ENCODE measurements around the gene PGA3.
"Not testable (repeated sequence)": the region's sequence is repeated elsewhere in the genome, so short reads cannot be mapped to it uniquely, and the experiment has no call there.

The PGA3 gene

GRCh38 chr11:61210629-61211028 lies 7.3 kb downstream of the PGA3 start:
- DNase-seq (ENCODE audit: low spot score) = not testable (repeated sequence)

GRCh38 chr11:61211327-61211952 lies 8.1 kb downstream of the PGA3 start:
- not testable (repeated sequence) for DNase-seq (ENCODE audit: low spot score)

DNA sequence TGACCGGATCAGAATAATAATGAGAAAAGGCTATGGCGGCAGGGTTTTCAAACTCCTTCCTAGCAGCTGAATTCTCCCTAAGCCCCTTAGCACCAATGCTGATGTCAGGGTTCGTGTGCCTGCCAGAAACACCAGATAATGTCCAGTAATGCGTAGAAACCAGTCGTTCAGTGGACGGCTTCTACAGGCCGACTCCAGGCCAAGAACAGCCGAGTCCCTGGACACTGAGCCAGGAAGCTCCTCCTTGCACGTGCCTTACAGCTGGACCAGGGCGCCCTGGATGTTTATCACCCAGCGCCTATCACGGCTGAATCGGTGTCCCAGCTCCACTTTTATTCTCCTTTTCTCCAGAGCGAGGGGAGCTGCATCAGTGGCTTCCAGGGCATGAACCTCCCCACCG lies 8.9 kb downstream of the PGA3 start:
- not testable (repeated sequence) for DNase-seq (ENCODE audit: low spot score)

- DNase-seq (ENCODE audit: low spot score) = not testable (repeated sequence)
Observed at GRCh38 chr11:61213711-61214324, 10.5 kb downstream of the PGA3 start.

DNA sequence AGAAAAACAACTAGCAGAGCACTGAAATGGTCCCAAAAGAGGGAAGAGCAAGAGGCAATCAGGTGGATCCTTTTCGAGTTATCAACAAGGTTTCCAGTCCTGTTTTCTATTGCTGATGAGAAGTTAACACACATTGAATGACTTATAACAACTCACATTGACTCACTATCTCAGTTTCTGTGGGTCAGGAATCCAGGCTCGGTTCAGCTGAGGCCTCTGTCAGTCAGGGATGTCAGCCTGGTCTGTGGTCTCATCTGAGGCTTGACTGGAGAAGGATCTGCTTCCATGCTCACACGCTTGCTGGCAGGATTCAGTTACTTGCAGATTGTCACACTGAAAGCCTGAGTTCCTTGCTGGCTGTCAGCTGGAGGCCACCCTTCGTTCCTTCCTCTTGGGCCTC lies 15.0 kb downstream of the PGA3 start:
- DNase-seq (ENCODE audit: low spot score) = not testable (repeated sequence)

GRCh38 chr11:61219016-61219415 lies 15.7 kb downstream of the PGA3 start:
- not testable (repeated sequence) for DNase-seq (ENCODE audit: low spot score)

GRCh38 chr11:61222047-61222446 lies 18.7 kb downstream of the PGA3 start, which contains the start of gene PGA4:
TSS of gene PGA4 (plus strand) at chr11:61222347. CDS start at chr11:61222401, 54 bp downstream.
- not testable (repeated sequence) for DNase-seq (ENCODE audit: low spot score)

GRCh38 chr11:61222692-61223091 lies 19.4 kb downstream of the PGA3 start:
- not testable (repeated sequence) for DNase-seq (ENCODE audit: low spot score)

DNA sequence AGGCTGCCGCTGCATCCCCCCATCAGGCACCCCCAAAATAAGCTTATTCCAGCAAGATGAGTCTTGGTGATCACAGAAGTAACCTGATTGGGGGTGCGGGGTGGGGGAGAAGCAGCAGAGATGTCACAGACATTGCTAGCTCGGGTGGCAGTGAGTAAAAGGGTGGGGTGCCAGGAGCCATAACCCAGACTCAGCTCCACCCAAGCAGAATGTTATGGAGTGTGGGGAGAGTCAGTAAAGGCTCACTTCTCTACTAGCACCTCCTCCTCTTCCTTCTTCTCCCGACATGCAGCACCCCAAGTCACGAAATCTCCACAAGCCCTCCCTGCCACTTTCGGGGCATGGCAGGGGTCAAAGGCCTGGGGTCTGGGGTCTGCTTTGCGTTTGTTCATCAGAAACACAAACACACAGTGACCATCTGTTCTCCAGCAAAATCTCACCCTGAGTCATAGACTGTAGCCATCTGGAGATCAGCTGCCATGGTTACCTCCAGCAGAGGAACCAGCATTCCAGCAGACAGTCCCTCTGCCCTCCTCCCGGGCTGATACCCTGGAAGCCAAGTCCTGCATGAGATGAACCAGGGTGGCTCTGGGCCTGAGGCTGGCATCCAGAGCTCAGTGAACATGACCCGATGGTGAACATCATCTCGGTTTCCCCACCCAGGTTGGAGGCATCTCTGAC lies 23.3 kb downstream of the PGA3 start:
- DNase-seq (ENCODE audit: low spot score) = not testable (repeated sequence)

GRCh38 chr11:61229458-61229857 lies 26.1 kb downstream of the PGA3 start:
- DNase-seq (ENCODE audit: low spot score) = not testable (repeated sequence)

GRCh38 chr11:61231033-61231432 lies 27.7 kb downstream of the PGA3 start:
- not testable (repeated sequence) for DNase-seq (ENCODE audit: low spot score)

GRCh38 chr11:61231585-61231984 lies 28.3 kb downstream of the PGA3 start:
- DNase-seq (ENCODE audit: low spot score) = not testable (repeated sequence)

DNA sequence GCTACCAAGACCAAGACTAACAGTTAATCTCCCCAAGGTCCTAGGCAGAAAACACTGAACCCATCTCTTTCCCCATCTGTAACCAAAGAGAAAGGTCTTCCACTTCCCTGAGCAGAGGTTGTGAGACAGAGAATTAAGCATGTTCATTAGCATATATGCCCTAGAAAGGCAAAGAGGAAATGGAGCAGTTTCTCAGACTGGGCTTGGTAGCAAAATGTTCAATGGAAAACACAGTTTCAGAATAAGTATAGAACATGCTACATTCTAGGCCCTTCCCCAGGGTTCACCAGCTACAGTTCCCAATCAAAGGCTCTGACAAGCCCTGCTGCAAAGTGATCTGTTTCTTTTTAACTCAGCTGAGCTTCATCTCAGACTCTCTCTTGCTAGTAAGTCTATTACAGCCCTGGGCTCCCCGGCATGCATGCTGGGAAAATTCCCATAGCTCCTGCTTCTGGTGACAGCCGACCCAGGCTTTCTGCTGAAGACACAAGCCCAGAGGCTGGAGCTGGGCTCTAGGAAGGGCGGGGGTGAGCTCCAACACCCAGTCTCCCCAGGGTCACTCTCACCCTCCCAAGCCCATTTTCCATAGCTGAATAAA lies 29.3 kb downstream of the PGA3 start:
- DNase-seq (ENCODE audit: low spot score) = not testable (repeated sequence)

- DNase-seq (ENCODE audit: low spot score) = not testable (repeated sequence)
Observed at GRCh38 chr11:61237130-61237529, 33.8 kb downstream of the PGA3 start.

DNA sequence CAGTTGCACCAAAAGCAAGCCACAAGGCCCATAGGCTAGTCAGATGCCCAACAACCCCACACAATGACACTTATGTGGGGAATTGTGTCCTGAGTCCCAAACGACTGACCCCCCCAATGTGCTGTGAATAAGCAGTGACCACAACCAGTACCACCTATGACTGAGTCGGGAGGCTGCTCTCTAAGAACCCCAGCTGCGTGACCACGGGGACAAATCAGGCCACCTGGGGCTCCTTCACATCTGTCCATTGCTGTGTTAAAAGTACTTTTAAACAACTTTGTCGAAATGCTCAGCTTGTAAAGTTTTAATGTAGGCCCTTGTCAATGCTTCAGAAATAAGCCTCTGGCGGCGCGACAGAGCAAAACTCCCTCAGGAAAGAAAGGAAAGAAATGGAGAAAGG lies 37.0 kb downstream of the PGA3 start:
- DNase-seq (ENCODE audit: low spot score) = not testable (repeated sequence)

GRCh38 chr11:61240875-61241274 lies 37.6 kb downstream of the PGA3 start, which contains the start of gene PGA5:
TSS of gene PGA5 (plus strand) at chr11:61241175. CDS start at chr11:61241227, 52 bp downstream.
- DNase-seq (ENCODE audit: low spot score) = not testable (repeated sequence)

GRCh38 chr11:61241526-61241925 lies 38.2 kb downstream of the PGA3 start:
- not testable (repeated sequence) for DNase-seq (ENCODE audit: low spot score)

- DNase-seq (ENCODE audit: low spot score) = not testable (repeated sequence)
Observed at GRCh38 chr11:61245284-61245964, 42.1 kb downstream of the PGA3 start.

GRCh38 chr11:61248071-61248470 lies 44.8 kb downstream of the PGA3 start:
- not testable (repeated sequence) for DNase-seq (ENCODE audit: low spot score)

GRCh38 chr11:61249201-61249600 lies 45.9 kb downstream of the PGA3 start:
- DNase-seq (ENCODE audit: low spot score) = not testable (repeated sequence)
